Mucosa of rectum (tissue), 2 donors: ENCODE measurements around the gene RFPL3.

ENCODE experiments used
- H3K27ac ChIP-seq, 2 donors: one replicate each; pipeline ENCODE4 v1.7.0; 2013; ENCODE audit warnings: inconsistent platforms in 2 of 2, low read depth in 2 of 2, low read length in 2 of 2
- H3K27me3 ChIP-seq, 2 donors: one replicate each; pipeline ENCODE4 v1.7.0; 2013; ENCODE audit warnings: low read length in 2 of 2; ENCODE audit not compliant: control insufficient read depth in 2 of 2, insufficient read depth in 2 of 2
- H3K36me3 ChIP-seq, 2 donors: one replicate each; pipeline ENCODE4 v1.7.0; 2013; ENCODE audit warnings: low read length in 2 of 2; ENCODE audit not compliant: control insufficient read depth in 2 of 2, insufficient read depth in 2 of 2
- H3K4me1 ChIP-seq, 2 donors: one replicate each; pipeline ENCODE4 v1.7.0; 2013; ENCODE audit warnings: low read length in 2 of 2, mild to moderate bottlenecking in 1 of 2; ENCODE audit not compliant: control insufficient read depth in 2 of 2, insufficient read depth in 2 of 2
- H3K4me3 ChIP-seq, 2 donors: one replicate each; pipeline ENCODE4 v1.7.0; 2013; ENCODE audit warnings: low read length in 2 of 2
- H3K9ac ChIP-seq, 2 donors: one replicate each; pipeline ENCODE4 v1.7.0; 2013; ENCODE audit warnings: low read length in 2 of 2, low read depth in 1 of 2, mild to moderate bottlenecking in 1 of 2
- H3K9me3 ChIP-seq, 2 donors: one replicate each; pipeline ENCODE4 v1.7.0; 2013; ENCODE audit warnings: low read length in 2 of 2; ENCODE audit not compliant: control insufficient read depth in 2 of 2
- donor health status: healthy.
- donor health status: Normal muscosa, but diverticular disease.

The RFPL3 gene

GRCh38 chr22:32376681-32377080 lies 19.0 kb downstream of the RFPL3 start:
- H3K9me3 ChIP-seq, result no peaks in the 10 kb centered on the region
- H3K9ac ChIP-seq, result no peak overlapping the region
- no peaks in the 10 kb centered on the region for H3K4me1 ChIP-seq
- no peaks in the 10 kb centered on the region for H3K27me3 ChIP-seq
- no peak overlapping the region for H3K4me3 ChIP-seq
- no peak overlapping the region for H3K27ac ChIP-seq
- H3K36me3 ChIP-seq, result no peaks in the 10 kb centered on the region

GRCh38 chr22:32378707-32379272 lies 21.1 kb downstream of the RFPL3 start:
- no peaks in the 10 kb centered on the region for H3K27me3 ChIP-seq
- H3K27ac ChIP-seq, result no peak overlapping the region
- no peaks in the 10 kb centered on the region for H3K4me1 ChIP-seq
- no peak overlapping the region for H3K9ac ChIP-seq
- no peaks in the 10 kb centered on the region for H3K36me3 ChIP-seq
- H3K4me3 ChIP-seq, result no peak overlapping the region
- no peaks in the 10 kb centered on the region for H3K9me3 ChIP-seq

GRCh38 chr22:32380991-32381390 lies 23.3 kb downstream of the RFPL3 start:
- no peak overlapping the region for H3K4me3 ChIP-seq
- H3K27ac ChIP-seq, result no peak overlapping the region
- no peak overlapping the region for H3K9ac ChIP-seq
- H3K36me3 ChIP-seq, result peaks cover 6% of the 10 kb centered on the region in 2 donors
- H3K9me3 ChIP-seq, result no peaks in the 10 kb centered on the region
- H3K4me1 ChIP-seq, result no peaks in the 10 kb centered on the region
- H3K27me3 ChIP-seq, result no peaks in the 10 kb centered on the region

- H3K27me3 ChIP-seq, result no peaks in the 10 kb centered on the region
- H3K9me3 ChIP-seq, result no peaks in the 10 kb centered on the region
- H3K4me1 ChIP-seq, result no peaks in the 10 kb centered on the region
- no peak overlapping the region for H3K4me3 ChIP-seq
- H3K27ac ChIP-seq, result no peak overlapping the region
- H3K36me3 ChIP-seq, result peaks cover 35 to 41% of the 10 kb centered on the region in 2 donors
- no peak overlapping the region for H3K9ac ChIP-seq
Measured at GRCh38 chr22:32385681-32386080, 28.0 kb downstream of the RFPL3 start.

GRCh38 chr22:32389685-32390084 lies 32.0 kb downstream of the RFPL3 start:
- Histone ChIP-seq H3K36me3 (peaks cover 69 to 72% of the 10 kb centered on the region in 2 donors), H3K4me1 (no peaks in the 10 kb centered on the region), H3K27ac (no peak overlapping the region), H3K27me3 (no peaks in the 10 kb centered on the region), H3K4me3 (no peak overlapping the region), H3K9me3 (no peaks in the 10 kb centered on the region), H3K9ac (no peak overlapping the region)

- Histone ChIP-seq H3K4me1 (no peaks in the 10 kb centered on the region), H3K9me3 (no peaks in the 10 kb centered on the region), H3K9ac (no peak overlapping the region), H3K27ac (no peak overlapping the region), H3K4me3 (no peak overlapping the region), H3K27me3 (no peaks in the 10 kb centered on the region), H3K36me3 (peaks cover 84% of the 10 kb centered on the region in 2 donors)
Measured at GRCh38 chr22:32395107-32395506, 37.4 kb downstream of the RFPL3 start.

GRCh38 chr22:32396255-32396654 lies 38.6 kb downstream of the RFPL3 start:
- H3K27me3 ChIP-seq, result no peaks in the 10 kb centered on the region
- no peak overlapping the region for H3K27ac ChIP-seq
- H3K4me3 ChIP-seq, result no peak overlapping the region
- H3K36me3 ChIP-seq, result peaks cover 91 to 92% of the 10 kb centered on the region in 2 donors
- no peaks in the 10 kb centered on the region for H3K4me1 ChIP-seq
- no peak overlapping the region for H3K9ac ChIP-seq
- H3K9me3 ChIP-seq, result no peaks in the 10 kb centered on the region

GRCh38 chr22:32396746-32397145 lies 39.1 kb downstream of the RFPL3 start:
- Histone ChIP-seq H3K27ac (no peak overlapping the region), H3K27me3 (no peaks in the 10 kb centered on the region), H3K9me3 (no peaks in the 10 kb centered on the region), H3K9ac (no peak overlapping the region), H3K4me1 (no peaks in the 10 kb centered on the region), H3K4me3 (no peak overlapping the region), H3K36me3 (peaks cover 92 to 95% of the 10 kb centered on the region in 2 donors)

GRCh38 chr22:32401486-32401885 lies 43.8 kb downstream of the RFPL3 start:
- H3K9me3 ChIP-seq, result no peaks in the 10 kb centered on the region
- no peaks in the 10 kb centered on the region for H3K27me3 ChIP-seq
- H3K9ac ChIP-seq, result no peak overlapping the region
- H3K4me1 ChIP-seq, result no peaks in the 10 kb centered on the region
- H3K36me3 ChIP-seq, result peaks cover 78 to 83% of the 10 kb centered on the region in 2 donors
- H3K27ac ChIP-seq, result no peak overlapping the region
- no peak overlapping the region for H3K4me3 ChIP-seq

GRCh38 chr22:32404021-32404420 lies 46.4 kb downstream of the RFPL3 start:
- H3K36me3 ChIP-seq, result peaks cover 71 to 83% of the 10 kb centered on the region in 2 donors
- H3K4me3 ChIP-seq, result no peak overlapping the region
- H3K27me3 ChIP-seq, result no peaks in the 10 kb centered on the region
- no peaks in the 10 kb centered on the region for H3K4me1 ChIP-seq
- H3K27ac ChIP-seq, result no peak overlapping the region
- H3K9ac ChIP-seq, result no peak overlapping the region
- no peaks in the 10 kb centered on the region for H3K9me3 ChIP-seq

GRCh38 chr22:32407312-32407711 lies 49.6 kb downstream of the RFPL3 start:
- Histone ChIP-seq H3K27ac (no peak overlapping the region), H3K9me3 (no peaks in the 10 kb centered on the region), H3K36me3 (peaks cover 43 to 52% of the 10 kb centered on the region in 2 donors), H3K27me3 (no peaks in the 10 kb centered on the region), H3K4me1 (peaks cover 15 to 16% of the 10 kb centered on the region in 2 donors), H3K4me3 (peak overlapping the region in 1 of 2 donors; percentile 3), H3K9ac (no peak overlapping the region)
